ENCODE results near the gene REEP3.

DNA sequence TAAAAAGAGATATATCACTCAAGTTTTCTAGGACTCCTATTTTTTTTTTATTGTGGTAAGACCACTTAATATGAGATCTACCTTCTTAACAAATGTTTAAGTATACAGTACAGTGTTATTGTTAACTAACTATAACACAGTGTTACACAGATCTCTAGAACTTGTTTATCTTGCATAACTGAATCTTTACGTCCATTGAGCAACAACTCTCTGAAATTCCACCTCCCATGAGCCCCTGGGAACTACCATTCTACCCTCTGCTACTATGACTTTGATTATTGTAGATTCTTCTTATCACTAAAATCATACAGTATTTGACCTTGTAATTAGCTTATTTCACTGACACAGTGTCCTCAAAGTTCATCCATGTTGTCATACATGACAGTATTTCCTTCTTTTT lies 22.5 kb upstream of the REEP3 start:
- TF ChIP-seq, protein P1, sequence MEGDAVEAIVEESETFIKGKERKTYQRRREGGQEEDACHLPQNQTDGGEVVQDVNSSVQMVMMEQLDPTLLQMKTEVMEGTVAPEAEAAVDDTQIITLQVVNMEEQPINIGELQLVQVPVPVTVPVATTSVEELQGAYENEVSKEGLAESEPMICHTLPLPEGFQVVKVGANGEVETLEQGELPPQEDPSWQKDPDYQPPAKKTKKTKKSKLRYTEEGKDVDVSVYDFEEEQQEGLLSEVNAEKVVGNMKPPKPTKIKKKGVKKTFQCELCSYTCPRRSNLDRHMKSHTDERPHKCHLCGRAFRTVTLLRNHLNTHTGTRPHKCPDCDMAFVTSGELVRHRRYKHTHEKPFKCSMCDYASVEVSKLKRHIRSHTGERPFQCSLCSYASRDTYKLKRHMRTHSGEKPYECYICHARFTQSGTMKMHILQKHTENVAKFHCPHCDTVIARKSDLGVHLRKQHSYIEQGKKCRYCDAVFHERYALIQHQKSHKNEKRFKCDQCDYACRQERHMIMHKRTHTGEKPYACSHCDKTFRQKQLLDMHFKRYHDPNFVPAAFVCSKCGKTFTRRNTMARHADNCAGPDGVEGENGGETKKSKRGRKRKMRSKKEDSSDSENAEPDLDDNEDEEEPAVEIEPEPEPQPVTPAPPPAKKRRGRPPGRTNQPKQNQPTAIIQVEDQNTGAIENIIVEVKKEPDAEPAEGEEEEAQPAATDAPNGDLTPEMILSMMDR (IDR thresholded peaks at IDR 0.05) = no peak
- TF ChIP-seq POLR2AphosphoS5 (IDR thresholded peaks at IDR 0.05) = no peak
- TF ChIP-seq POLR2A (IDR thresholded peaks at IDR 0.05) = no peak

All from transverse colon (tissue), 4 donors.